Spinal cord (tissue), 10 donors: ENCODE results near the gene MYLIP. TPM values are rescaled to one million over a fixed set of nuclear protein-coding genes. Genes with fewer than 3 reads are reported as not detected.
"Not testable (repeated sequence)": the region's sequence is repeated elsewhere in the genome, so short reads cannot be mapped to it uniquely, and the experiment has no call there.

Source experiments
- DNase-seq, 6 donors: peaks; one replicate each; pipeline versions ENCODE4 v3.0.0 to v3.0.0-alpha.2; 2013 to 2015; ENCODE audit warnings: low spot score in 6 of 6, low read depth in 4 of 6
- H3K27ac ChIP-seq: one replicate; pipeline ENCODE4 v1.5.1; 2013; ENCODE audit warnings: low read depth, low read length, control low read depth
- H3K27me3 ChIP-seq: one replicate; pipeline ENCODE4 v1.6.1; 2013; ENCODE audit warnings: low read length; ENCODE audit not compliant: control insufficient read depth, insufficient read depth
- H3K36me3 ChIP-seq: one replicate; pipeline ENCODE4 v1.6.1; 2013; ENCODE audit warnings: low read length; ENCODE audit not compliant: control insufficient read depth, insufficient read depth
- H3K4me1 ChIP-seq: one replicate; pipeline ENCODE4 v1.6.1; 2013; ENCODE audit warnings: low read length; ENCODE audit not compliant: control insufficient read depth, insufficient read depth
- H3K4me3 ChIP-seq: one replicate; pipeline ENCODE4 v1.5.1; 2013; ENCODE audit warnings: low read depth, low read length, control low read depth
- H3K9me3 ChIP-seq: one replicate; pipeline ENCODE4 v1.6.1; 2013; ENCODE audit warnings: low read length; ENCODE audit not compliant: control insufficient read depth, insufficient read depth
- whole genome bisulfite sequencing: methylation state at CpG from one replicate; pipeline ENCODE4 v1.1.5; 2013; ENCODE audit warnings: missing lambda C conversion rate; ENCODE audit not compliant: insufficient coverage; 5-methylcytosine and 5-hydroxymethylcytosine counted together
- polyA plus RNA-seq, 2 donors: library from polyadenylated mRNA; unstranded; fragments of 120-200 nt; gene quantifications; one replicate each; pipeline ENCODE4 v1.2.1, GENCODE V29; 2013; ENCODE audit not compliant: insufficient read length in 2 of 2
- total RNA-seq, 2 donors: library from RNA; depleted of rRNA in 1 of 2; stranded (reverse); fragments of 120-200 nt in 1 of 2; fragments of >200 nt in 1 of 2; gene quantifications; one replicate each; pipeline versions ENCODE4 v1.2.3 to v1.2.4, GENCODE V29; 2013 to 2014
- donor health status: healthy.

Gene MYLIP
- total and polyA plus RNA-seq, 4 donors: 16.7 to 24.1 (median 18.8) TPM

GRCh38 chr6:16176600-16176999 is 47.7 kb downstream of the MYLIP start:
- not testable (repeated sequence) for H3K4me1 ChIP-seq, H3K27me3 ChIP-seq, H3K4me3 ChIP-seq, H3K36me3 ChIP-seq, H3K27ac ChIP-seq, H3K9me3 ChIP-seq, DNase-seq
- no CpG with 5 or more reads among the region's 1 CpG for WGBS

GRCh38 chr6:16177881-16178280 is 49.0 kb downstream of the MYLIP start:
- H3K9me3 ChIP-seq: no peaks in the 10 kb centered on the region
- H3K4me1 ChIP-seq: peaks cover 4% of the 10 kb centered on the region
- no peak overlapping the region for H3K4me3 ChIP-seq
- H3K27ac ChIP-seq: no peak overlapping the region
- H3K27me3 ChIP-seq: no peaks in the 10 kb centered on the region
- H3K36me3 ChIP-seq: no peaks in the 10 kb centered on the region
- DNase-seq: peak in 1 of 6 donors; percentile 66
- WGBS: no CpG with 5 or more reads among the region's 5 CpGs

GRCh38 chr6:16178351-16178750 is 49.5 kb downstream of the MYLIP start:
- Histone ChIP-seq H3K9me3 (no peaks in the 10 kb centered on the region), H3K4me1 (peaks cover 4% of the 10 kb centered on the region), H3K27ac (no peak overlapping the region), H3K27me3 (no peaks in the 10 kb centered on the region), H3K4me3 (no peak overlapping the region), H3K36me3 (no peaks in the 10 kb centered on the region)
- 90% methylated on average over 2 of the region's 7 CpGs for WGBS
- DNase-seq: no peak

GRCh38 chr6:16179063-16179462 is 50.2 kb downstream of the MYLIP start:
- H3K27me3 ChIP-seq: no peaks in the 10 kb centered on the region
- no peak for DNase-seq
- peaks cover 4% of the 10 kb centered on the region for H3K4me1 ChIP-seq

GRCh38 chr6:16179970-16180431 is 51.1 kb downstream of the MYLIP start:
- Histone ChIP-seq H3K27ac (no peak overlapping the region), H3K4me1 (peaks cover 4% of the 10 kb centered on the region), H3K4me3 (no peak overlapping the region), H3K36me3 (no peaks in the 10 kb centered on the region), H3K9me3 (no peaks in the 10 kb centered on the region), H3K27me3 (no peaks in the 10 kb centered on the region)
- DNase-seq: no peak
- 71% methylated on average over 9 of the region's 16 CpGs for WGBS

More at GRCh38 chr6:16179063-16179462, 50.2 kb downstream of the MYLIP start:
- Histone ChIP-seq H3K9me3 (no peaks in the 10 kb centered on the region), H3K27ac (no peak overlapping the region), H3K4me3 (no peak overlapping the region), H3K36me3 (no peaks in the 10 kb centered on the region)
- no CpG with 5 or more reads among the region's 2 CpGs for WGBS

GRCh38 chr6:16180696-16181438 is 52.0 kb downstream of the MYLIP start:
- no peak for DNase-seq
- Histone ChIP-seq H3K27ac (no peak overlapping the region), H3K4me1 (peaks cover 4% of the 10 kb centered on the region), H3K27me3 (no peaks in the 10 kb centered on the region), H3K9me3 (no peaks in the 10 kb centered on the region), H3K4me3 (no peak overlapping the region), H3K36me3 (no peaks in the 10 kb centered on the region)
- WGBS: 88% methylated on average over 43 of the region's 45 CpGs

- Histone ChIP-seq H3K27me3 (no peaks in the 10 kb centered on the region), H3K9me3 (no peaks in the 10 kb centered on the region), H3K4me1 (peaks cover 4% of the 10 kb centered on the region), H3K36me3 (no peaks in the 10 kb centered on the region), H3K27ac (no peak overlapping the region), H3K4me3 (no peak overlapping the region)
- peak in 2 of 6 donors; percentile 41 to 43 for DNase-seq
- 56% methylated on average over 8 of the region's 14 CpGs for WGBS
Measured at GRCh38 chr6:16181439-16182297, 52.8 kb downstream of the MYLIP start.

- H3K27ac ChIP-seq: no peak overlapping the region
- peak in 2 of 6 donors; percentile 66 to 85 for DNase-seq
- WGBS: 0% methylated on average over 1 of the region's 4 CpGs
- H3K4me1 ChIP-seq: peaks cover 4% of the 10 kb centered on the region
- H3K27me3 ChIP-seq: no peaks in the 10 kb centered on the region
- no peaks in the 10 kb centered on the region for H3K9me3 ChIP-seq
- H3K36me3 ChIP-seq: no peaks in the 10 kb centered on the region
- H3K4me3 ChIP-seq: no peak overlapping the region
Measured at GRCh38 chr6:16183187-16183664, 54.3 kb downstream of the MYLIP start.

GRCh38 chr6:16184129-16184528 is 55.2 kb downstream of the MYLIP start:
- H3K4me1 ChIP-seq: peaks cover 4% of the 10 kb centered on the region
- no peak overlapping the region for H3K4me3 ChIP-seq
- no peak overlapping the region for H3K27ac ChIP-seq
- no peaks in the 10 kb centered on the region for H3K27me3 ChIP-seq
- DNase-seq: no peak
- no peaks in the 10 kb centered on the region for H3K36me3 ChIP-seq
- H3K9me3 ChIP-seq: no peaks in the 10 kb centered on the region
- 60% methylated on average over 1 of the region's 3 CpGs for WGBS
